ENCODE results near the gene ALDH6A1. TPM values are rescaled to one million over a fixed set of nuclear protein-coding genes. Genes with fewer than 3 reads are reported as not detected.

Gene ALDH6A1
- total and polyA plus RNA-seq, 2 of the 13 experiments (the other 11 are each of a cell fraction or from before 2014, with no cell fraction given) = 26.9 to 49.9 TPM

- TF ChIP-seq, protein P1, sequence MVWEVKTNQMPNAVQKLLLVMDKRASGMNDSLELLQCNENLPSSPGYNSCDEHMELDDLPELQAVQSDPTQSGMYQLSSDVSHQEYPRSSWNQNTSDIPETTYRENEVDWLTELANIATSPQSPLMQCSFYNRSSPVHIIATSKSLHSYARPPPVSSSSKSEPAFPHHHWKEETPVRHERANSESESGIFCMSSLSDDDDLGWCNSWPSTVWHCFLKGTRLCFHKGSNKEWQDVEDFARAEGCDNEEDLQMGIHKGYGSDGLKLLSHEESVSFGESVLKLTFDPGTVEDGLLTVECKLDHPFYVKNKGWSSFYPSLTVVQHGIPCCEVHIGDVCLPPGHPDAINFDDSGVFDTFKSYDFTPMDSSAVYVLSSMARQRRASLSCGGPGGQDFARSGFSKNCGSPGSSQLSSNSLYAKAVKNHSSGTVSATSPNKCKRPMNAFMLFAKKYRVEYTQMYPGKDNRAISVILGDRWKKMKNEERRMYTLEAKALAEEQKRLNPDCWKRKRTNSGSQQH (CRISPR knock-in tag; IDR thresholded peaks at IDR 0.05; ENCODE audit: low read depth) = no peak
- TF ChIP-seq ZNF230 (CRISPR knock-in tag; IDR thresholded peaks at IDR 0.05) = no peak
- TF ChIP-seq ZNF562 (CRISPR knock-in tag; IDR thresholded peaks at IDR 0.05; ENCODE audit: borderline replicate concordance) = no peak
- TF ChIP-seq MLLT10 (CRISPR knock-in tag; IDR thresholded peaks at IDR 0.05) = no peak
- TF ChIP-seq ARHGAP35 (CRISPR knock-in tag; IDR thresholded peaks at IDR 0.05; ENCODE audit: borderline replicate concordance) = no peak
- TF ChIP-seq ZNF354B (CRISPR knock-in tag; IDR thresholded peaks at IDR 0.05) = 0 out of 2 replicates have a peak, but pooled peaks have one; percentile 46
- TF ChIP-seq, protein P2, sequence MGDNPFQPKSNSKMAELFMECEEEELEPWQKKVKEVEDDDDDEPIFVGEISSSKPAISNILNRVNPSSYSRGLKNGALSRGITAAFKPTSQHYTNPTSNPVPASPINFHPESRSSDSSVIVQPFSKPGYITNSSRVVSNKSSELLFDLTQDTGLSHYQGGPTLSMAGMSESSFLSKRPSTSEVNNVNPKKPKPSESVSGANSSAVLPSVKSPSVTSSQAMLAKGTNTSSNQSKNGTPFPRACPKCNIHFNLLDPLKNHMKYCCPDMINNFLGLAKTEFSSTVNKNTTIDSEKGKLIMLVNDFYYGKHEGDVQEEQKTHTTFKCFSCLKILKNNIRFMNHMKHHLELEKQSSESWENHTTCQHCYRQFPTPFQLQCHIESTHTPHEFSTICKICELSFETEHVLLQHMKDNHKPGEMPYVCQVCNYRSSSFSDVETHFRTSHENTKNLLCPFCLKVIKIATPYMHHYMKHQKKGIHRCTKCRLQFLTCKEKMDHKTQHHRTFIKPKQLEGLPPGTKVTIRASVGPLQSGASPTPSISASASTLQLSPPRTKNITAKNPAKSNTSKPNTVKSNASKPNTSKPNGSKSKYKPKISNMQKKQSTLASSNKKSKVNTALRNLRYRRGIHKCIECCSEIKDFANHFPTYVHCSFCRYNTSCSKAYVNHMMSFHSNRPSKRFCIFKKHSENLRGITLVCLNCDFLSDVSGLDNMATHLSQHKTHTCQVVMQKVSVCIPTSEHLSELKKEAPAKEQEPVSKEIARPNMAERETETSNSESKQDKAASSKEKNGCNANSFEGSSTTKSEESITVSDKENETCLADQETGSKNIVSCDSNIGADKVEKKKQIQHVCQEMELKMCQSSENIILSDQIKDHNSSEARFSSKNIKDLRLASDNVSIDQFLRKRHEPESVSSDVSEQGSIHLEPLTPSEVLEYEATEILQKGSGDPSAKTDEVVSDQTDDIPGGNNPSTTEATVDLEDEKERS (CRISPR knock-in tag; IDR thresholded peaks at IDR 0.05) = peak; percentile 35; the same call in 1 of the 2 replicates
- no peak for TF ChIP-seq ZNF784 (CRISPR knock-in tag; IDR thresholded peaks at IDR 0.05; ENCODE audit: borderline replicate concordance)
- TF ChIP-seq ZSCAN31 (CRISPR knock-in tag; IDR thresholded peaks at IDR 0.05; ENCODE audit: low read depth) = 0 out of 2 replicates have a peak, but pooled peaks have one; percentile 26
- TF ChIP-seq ZNF10 (CRISPR knock-in tag; IDR thresholded peaks at IDR 0.05; ENCODE audit: borderline replicate concordance, low read depth) = no peak
- TF ChIP-seq HNF4G (IDR thresholded peaks at IDR 0.05; ENCODE audit: borderline replicate concordance, low read depth, low read length) = peak; percentile 71
- peak; percentile 15; the same call in 1 of the 2 replicates for TF ChIP-seq HNF4G (CRISPR knock-in tag; IDR thresholded peaks at IDR 0.05; ENCODE audit: borderline replicate concordance, low read depth)
- no peak for TF ChIP-seq ZNF644 (CRISPR knock-in tag; IDR thresholded peaks at IDR 0.05; ENCODE audit: low read depth)
- TF ChIP-seq ZNF704 (CRISPR knock-in tag; IDR thresholded peaks at IDR 0.05; ENCODE audit: borderline replicate concordance) = no peak
- TF ChIP-seq NCOR1 (IDR thresholded peaks at IDR 0.05; ENCODE audit: borderline replicate concordance, low read length) = 0 out of 2 replicates have a peak, but pooled peaks have one; percentile 47
- no peak for TF ChIP-seq ARNTL (CRISPR knock-in tag; IDR thresholded peaks at IDR 0.05)
- no peak; the same call in 1 of the 2 replicates for TF ChIP-seq MEIS1 (CRISPR knock-in tag; IDR thresholded peaks at IDR 0.05; ENCODE audit: borderline replicate concordance)
- TF ChIP-seq SIX4 (CRISPR knock-in tag; IDR thresholded peaks at IDR 0.05) = no peak
- TF ChIP-seq ZNF121 (CRISPR knock-in tag; IDR thresholded peaks at IDR 0.05) = no peak
- TF ChIP-seq ZNF292 (CRISPR knock-in tag; IDR thresholded peaks at IDR 0.05; ENCODE audit: borderline replicate concordance, low read depth) = 0 out of 2 replicates have a peak, but pooled peaks have one; percentile 20
- TF ChIP-seq, protein P3, sequence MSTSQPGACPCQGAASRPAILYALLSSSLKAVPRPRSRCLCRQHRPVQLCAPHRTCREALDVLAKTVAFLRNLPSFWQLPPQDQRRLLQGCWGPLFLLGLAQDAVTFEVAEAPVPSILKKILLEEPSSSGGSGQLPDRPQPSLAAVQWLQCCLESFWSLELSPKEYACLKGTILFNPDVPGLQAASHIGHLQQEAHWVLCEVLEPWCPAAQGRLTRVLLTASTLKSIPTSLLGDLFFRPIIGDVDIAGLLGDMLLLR (CRISPR knock-in tag; IDR thresholded peaks at IDR 0.05) = 0 out of 2 replicates have a peak, but pooled peaks have one; percentile 49
- TF ChIP-seq KLF15 (CRISPR knock-in tag; IDR thresholded peaks at IDR 0.05; ENCODE audit: borderline replicate concordance) = no peak
- 0 out of 2 replicates have a peak, but pooled peaks have one; percentile 18 for TF ChIP-seq GPN1 (CRISPR knock-in tag; IDR thresholded peaks at IDR 0.05; ENCODE audit: borderline replicate concordance)
Observed at GRCh38 chr14:74083784-74084276, 423 bp downstream of the ALDH6A1 start (continued).

Measured in HepG2 (cell line).